Mammary epithelial cell (primary cell): ENCODE measurements around the gene LIMA1.

Source experiments
- EZH2 ChIP-seq: IDR thresholded peaks from 2 replicates; pipeline ENCODE4 v1.6.1; 2012; ENCODE audit warnings: low read length, inconsistent platforms, borderline replicate concordance
- TF ChIP-seq, protein P1 (sequence below), 2 donors: IDR thresholded peaks in 1 of 2; conservative IDR thresholded peaks in 1 of 2; 2 replicates each; pipeline ENCODE4 v1.5.1; 2011 to 2012; ENCODE audit warnings: inconsistent platforms in 2 of 2, low read length in 2 of 2, mild to moderate bottlenecking in 2 of 2, control low read depth in 1 of 2, low read depth in 1 of 2; ENCODE audit not compliant: insufficient read depth in 1 of 2; ENCODE audit errors: extremely low read depth in 1 of 2

DNA sequence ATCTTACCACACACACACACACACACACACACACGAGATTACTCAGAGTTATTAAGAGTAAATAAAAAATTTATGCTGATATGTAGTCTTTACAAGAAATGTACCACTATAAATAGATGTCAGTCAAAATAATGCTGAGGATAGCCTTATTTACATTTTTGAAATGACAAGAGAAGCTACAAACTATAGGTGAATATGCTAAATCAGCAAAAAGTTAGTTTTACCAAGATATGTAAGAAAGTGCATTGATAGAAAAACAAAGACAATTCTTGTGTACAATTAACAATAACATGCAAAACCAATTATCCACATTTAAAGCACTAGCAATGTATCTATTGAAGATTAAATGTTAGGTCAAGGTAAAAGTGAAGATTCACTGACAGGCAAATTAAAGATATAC, 69.3 kb downstream of the LIMA1 start:
- no peak for TF ChIP-seq EZH2
- TF ChIP-seq, protein P1, sequence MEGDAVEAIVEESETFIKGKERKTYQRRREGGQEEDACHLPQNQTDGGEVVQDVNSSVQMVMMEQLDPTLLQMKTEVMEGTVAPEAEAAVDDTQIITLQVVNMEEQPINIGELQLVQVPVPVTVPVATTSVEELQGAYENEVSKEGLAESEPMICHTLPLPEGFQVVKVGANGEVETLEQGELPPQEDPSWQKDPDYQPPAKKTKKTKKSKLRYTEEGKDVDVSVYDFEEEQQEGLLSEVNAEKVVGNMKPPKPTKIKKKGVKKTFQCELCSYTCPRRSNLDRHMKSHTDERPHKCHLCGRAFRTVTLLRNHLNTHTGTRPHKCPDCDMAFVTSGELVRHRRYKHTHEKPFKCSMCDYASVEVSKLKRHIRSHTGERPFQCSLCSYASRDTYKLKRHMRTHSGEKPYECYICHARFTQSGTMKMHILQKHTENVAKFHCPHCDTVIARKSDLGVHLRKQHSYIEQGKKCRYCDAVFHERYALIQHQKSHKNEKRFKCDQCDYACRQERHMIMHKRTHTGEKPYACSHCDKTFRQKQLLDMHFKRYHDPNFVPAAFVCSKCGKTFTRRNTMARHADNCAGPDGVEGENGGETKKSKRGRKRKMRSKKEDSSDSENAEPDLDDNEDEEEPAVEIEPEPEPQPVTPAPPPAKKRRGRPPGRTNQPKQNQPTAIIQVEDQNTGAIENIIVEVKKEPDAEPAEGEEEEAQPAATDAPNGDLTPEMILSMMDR (conservative IDR thresholded peaks at IDR 0.05 in 1 of 2, IDR thresholded peaks at IDR 0.05 in 1 of 2; ENCODE audit: extremely low read depth in 1 of 2, insufficient read depth in 1 of 2, low read depth in 1 of 2, low read length in 2 of 2), result no peak
